Panc1 (cell line): ENCODE data around the gene TSPAN5.

Experiments used
- CTCF ChIP-seq: fragments of 450-650 bp; IDR thresholded peaks from 2 replicates; pipeline ENCODE4 v1.5.1; 2017; ENCODE audit warnings: mild to moderate bottlenecking
- POLR2AphosphoS5 ChIP-seq: IDR thresholded peaks from 2 replicates; pipeline ENCODE4 v1.6.1; 2012; ENCODE audit warnings: mild to moderate bottlenecking, low read depth, low read length, moderate library complexity
- TF ChIP-seq, protein P1 (sequence below), 2 experiments: IDR thresholded peaks; 2 replicates each; pipeline ENCODE4 v1.6.1; 2011 to 2012; ENCODE audit warnings: low read depth in 2 of 2, control low read depth in 1 of 2, low read length in 1 of 2, mild to moderate bottlenecking in 1 of 2, moderate library complexity in 1 of 2; ENCODE audit not compliant: insufficient read depth in 1 of 2

DNA sequence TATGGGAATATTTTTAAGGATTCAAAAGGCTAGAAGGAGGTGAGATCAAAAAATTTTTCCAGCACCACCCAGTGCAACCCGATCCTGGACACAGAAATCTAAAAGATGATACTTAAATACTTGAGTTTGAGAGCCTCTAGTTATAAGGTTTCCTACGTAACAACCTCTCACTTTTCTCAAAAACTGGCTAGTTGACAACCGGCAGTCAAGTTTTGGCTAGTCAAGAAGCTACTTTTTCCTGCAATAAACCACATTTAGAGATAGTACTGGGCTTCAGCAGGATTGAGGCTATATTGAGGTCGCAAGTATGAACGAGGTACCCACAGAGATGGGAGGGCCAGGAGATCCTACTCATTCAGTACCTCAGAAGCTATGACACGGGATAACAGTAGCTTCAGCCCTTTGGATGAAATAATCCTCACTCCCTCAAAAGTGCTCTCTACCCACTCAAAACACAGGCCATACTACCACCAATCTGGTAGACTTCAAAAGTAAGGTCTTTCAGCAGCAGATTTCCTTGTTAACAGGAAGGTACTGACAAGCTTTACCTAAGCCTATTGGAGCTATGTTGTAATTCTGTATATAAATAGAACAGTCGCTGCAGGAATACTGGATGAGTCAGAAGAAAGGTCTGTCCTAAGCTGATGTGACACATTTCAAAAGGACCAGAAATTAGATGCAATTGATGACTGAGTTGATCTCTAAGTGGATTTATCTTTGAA lies 1.5 kb upstream of the TSPAN5 start:
- TF ChIP-seq CTCF (no peak), POLR2AphosphoS5 (no peak)
- TF ChIP-seq, protein P1, sequence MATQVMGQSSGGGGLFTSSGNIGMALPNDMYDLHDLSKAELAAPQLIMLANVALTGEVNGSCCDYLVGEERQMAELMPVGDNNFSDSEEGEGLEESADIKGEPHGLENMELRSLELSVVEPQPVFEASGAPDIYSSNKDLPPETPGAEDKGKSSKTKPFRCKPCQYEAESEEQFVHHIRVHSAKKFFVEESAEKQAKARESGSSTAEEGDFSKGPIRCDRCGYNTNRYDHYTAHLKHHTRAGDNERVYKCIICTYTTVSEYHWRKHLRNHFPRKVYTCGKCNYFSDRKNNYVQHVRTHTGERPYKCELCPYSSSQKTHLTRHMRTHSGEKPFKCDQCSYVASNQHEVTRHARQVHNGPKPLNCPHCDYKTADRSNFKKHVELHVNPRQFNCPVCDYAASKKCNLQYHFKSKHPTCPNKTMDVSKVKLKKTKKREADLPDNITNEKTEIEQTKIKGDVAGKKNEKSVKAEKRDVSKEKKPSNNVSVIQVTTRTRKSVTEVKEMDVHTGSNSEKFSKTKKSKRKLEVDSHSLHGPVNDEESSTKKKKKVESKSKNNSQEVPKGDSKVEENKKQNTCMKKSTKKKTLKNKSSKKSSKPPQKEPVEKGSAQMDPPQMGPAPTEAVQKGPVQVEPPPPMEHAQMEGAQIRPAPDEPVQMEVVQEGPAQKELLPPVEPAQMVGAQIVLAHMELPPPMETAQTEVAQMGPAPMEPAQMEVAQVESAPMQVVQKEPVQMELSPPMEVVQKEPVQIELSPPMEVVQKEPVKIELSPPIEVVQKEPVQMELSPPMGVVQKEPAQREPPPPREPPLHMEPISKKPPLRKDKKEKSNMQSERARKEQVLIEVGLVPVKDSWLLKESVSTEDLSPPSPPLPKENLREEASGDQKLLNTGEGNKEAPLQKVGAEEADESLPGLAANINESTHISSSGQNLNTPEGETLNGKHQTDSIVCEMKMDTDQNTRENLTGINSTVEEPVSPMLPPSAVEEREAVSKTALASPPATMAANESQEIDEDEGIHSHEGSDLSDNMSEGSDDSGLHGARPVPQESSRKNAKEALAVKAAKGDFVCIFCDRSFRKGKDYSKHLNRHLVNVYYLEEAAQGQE (IDR thresholded peaks at IDR 0.05; ENCODE audit: insufficient read depth in 1 of 2, low read depth in 2 of 2, low read length in 1 of 2) = no peak
